WTC11 (cell line): ENCODE measurements around the gene AP3D1. TPM values are rescaled to one million over a fixed set of nuclear protein-coding genes. Genes with fewer than 3 reads are reported as not detected.

Source experiments
- ATAC-seq: fragments of 200-7000 bp; cut with Tn5 transposase; 2 replicates; pipeline ENCODE4 v1.10.0; 2021; ENCODE audit warnings: mild to moderate bottlenecking, moderate library complexity
- CTCF ChIA-PET: fragments of 300-600 bp; sonication (Branson Sonifier 250); formaldehyde crosslinking; loops from one replicate; lab custom pipeline; 2021; ENCODE audit warnings: antibody characterized with exemption; lab: Charles Lee
- POLR2A ChIA-PET: fragments of 350-600 bp; sonication (Branson Sonifier 250); formaldehyde crosslinking; loops from one replicate; lab custom pipeline; 2021; ENCODE audit warnings: antibody characterized with exemption; lab: Charles Lee
- DNase-seq: peaks from one replicate; pipeline ENCODE4 v3.0.0; 2021; ENCODE audit warnings: low spot score
- H3K27ac Mint-ChIP-seq: 2 replicates; pipeline ENCODE4 v1.8.0; 2021; ENCODE audit warnings: mixed read lengths
- H3K27me3 Mint-ChIP-seq: 2 replicates; pipeline ENCODE4 v1.8.0; 2021; ENCODE audit warnings: low read depth, mild to moderate bottlenecking, moderate library complexity, mixed read lengths
- H3K36me3 Mint-ChIP-seq: 2 replicates; pipeline ENCODE4 v1.8.0; 2021; ENCODE audit warnings: mixed read lengths
- H3K4me1 Mint-ChIP-seq: 2 replicates; pipeline ENCODE4 v1.8.0; 2022; ENCODE audit warnings: mixed read lengths
- H3K4me3 Mint-ChIP-seq: 2 replicates; pipeline ENCODE4 v1.8.0; 2021; ENCODE audit warnings: mild to moderate bottlenecking, moderate library complexity, mixed read lengths
- H3K9me3 Mint-ChIP-seq: 2 replicates; pipeline ENCODE4 v1.8.0; 2021; ENCODE audit warnings: mixed read lengths
- AFF4 ChIP-seq: sonication (generic); formaldehyde crosslinking; IDR thresholded peaks from 2 replicates; pipeline ENCODE4 v1.8.1; 2023; ENCODE audit warnings: mild to moderate bottlenecking, missing genetic modification reagents, borderline replicate concordance
- ARID4B ChIP-seq: sonication (generic); formaldehyde crosslinking; IDR thresholded peaks from 2 replicates; pipeline ENCODE4 v1.8.0; 2023; ENCODE audit warnings: missing genetic modification reagents, mild to moderate bottlenecking, borderline replicate concordance
- CBFB ChIP-seq: sonication (generic); formaldehyde crosslinking; IDR thresholded peaks from 2 replicates; pipeline ENCODE4 v1.8.1; 2022; ENCODE audit warnings: mild to moderate bottlenecking, low read depth, missing genetic modification reagents
- CREB1 ChIP-seq: sonication (generic); formaldehyde crosslinking; IDR thresholded peaks from 2 replicates; pipeline ENCODE4 v1.8.0; 2023; ENCODE audit warnings: mild to moderate bottlenecking, missing genetic modification reagents
- FOXP1 ChIP-seq: sonication (generic); formaldehyde crosslinking; IDR thresholded peaks from 2 replicates; pipeline ENCODE4 v1.8.0; 2022; ENCODE audit warnings: missing genetic modification reagents, mild to moderate bottlenecking, moderate library complexity, borderline replicate concordance
- GRHL2 ChIP-seq: fragments of 250-450 bp; sonication (Bioruptor Pico); IDR thresholded peaks from 2 replicates; pipeline ENCODE4 v1.8.0; 2022; ENCODE audit warnings: mild to moderate bottlenecking, moderate library complexity; ENCODE audit not compliant: insufficient replicate concordance, severe bottlenecking
- MXD4 ChIP-seq: fragments of 250-450 bp; sonication (Bioruptor Pico); IDR thresholded peaks from 2 replicates; pipeline ENCODE4 v1.8.0; 2021; ENCODE audit warnings: mild to moderate bottlenecking, moderate library complexity, borderline replicate concordance
- MYBL2 ChIP-seq: sonication (generic); formaldehyde crosslinking; IDR thresholded peaks from 2 replicates; pipeline ENCODE4 v1.8.1; 2023; ENCODE audit warnings: mild to moderate bottlenecking, moderate library complexity, missing genetic modification reagents
- RORB ChIP-seq: fragments of 250-450 bp; sonication (Bioruptor Pico); IDR thresholded peaks from 2 replicates; pipeline ENCODE4 v1.9.0; 2021; ENCODE audit warnings: mild to moderate bottlenecking
- TP53 ChIP-seq: sonication (generic); formaldehyde crosslinking; IDR thresholded peaks from 2 replicates; pipeline ENCODE4 v1.8.1; 2023; ENCODE audit warnings: mild to moderate bottlenecking, missing genetic modification reagents
- ZBTB21 ChIP-seq: sonication (generic); formaldehyde crosslinking; IDR thresholded peaks from 2 replicates; pipeline ENCODE4 v1.8.1; 2023; ENCODE audit warnings: mild to moderate bottlenecking, missing genetic modification reagents, borderline replicate concordance
- ZNF219 ChIP-seq: sonication (generic); formaldehyde crosslinking; IDR thresholded peaks from 2 replicates; pipeline ENCODE4 v1.8.0; 2023; ENCODE audit warnings: missing genetic modification reagents, mild to moderate bottlenecking, borderline replicate concordance
- ZNF317 ChIP-seq: sonication (generic); formaldehyde crosslinking; IDR thresholded peaks from 2 replicates; pipeline ENCODE4 v1.8.1; 2023; ENCODE audit warnings: low read depth, mild to moderate bottlenecking, moderate library complexity, missing genetic modification reagents, borderline replicate concordance
- ZNF532 ChIP-seq: fragments of 250-450 bp; sonication (Bioruptor Pico); IDR thresholded peaks from 2 replicates; pipeline ENCODE4 v1.9.0; 2021; ENCODE audit warnings: mild to moderate bottlenecking, borderline replicate concordance
- total RNA-seq: library from RNA; stranded (reverse); gene quantifications from 3 replicates; pipeline ENCODE4 v1.2.3, GENCODE V29; 2021
- TF ChIP-seq, protein P1 (sequence below): sonication (generic); formaldehyde crosslinking; IDR thresholded peaks from 2 replicates; pipeline ENCODE4 v1.8.1; 2022; ENCODE audit warnings: mild to moderate bottlenecking, moderate library complexity, missing genetic modification reagents
- TF ChIP-seq, protein P2 (sequence below): sonication (generic); formaldehyde crosslinking; IDR thresholded peaks from 2 replicates; pipeline ENCODE4 v1.8.1; 2023; ENCODE audit warnings: mild to moderate bottlenecking, missing genetic modification reagents, moderate library complexity

Gene AP3D1
- total RNA-seq, 1 experiment from 2014 or later = 190 TPM

DNA sequence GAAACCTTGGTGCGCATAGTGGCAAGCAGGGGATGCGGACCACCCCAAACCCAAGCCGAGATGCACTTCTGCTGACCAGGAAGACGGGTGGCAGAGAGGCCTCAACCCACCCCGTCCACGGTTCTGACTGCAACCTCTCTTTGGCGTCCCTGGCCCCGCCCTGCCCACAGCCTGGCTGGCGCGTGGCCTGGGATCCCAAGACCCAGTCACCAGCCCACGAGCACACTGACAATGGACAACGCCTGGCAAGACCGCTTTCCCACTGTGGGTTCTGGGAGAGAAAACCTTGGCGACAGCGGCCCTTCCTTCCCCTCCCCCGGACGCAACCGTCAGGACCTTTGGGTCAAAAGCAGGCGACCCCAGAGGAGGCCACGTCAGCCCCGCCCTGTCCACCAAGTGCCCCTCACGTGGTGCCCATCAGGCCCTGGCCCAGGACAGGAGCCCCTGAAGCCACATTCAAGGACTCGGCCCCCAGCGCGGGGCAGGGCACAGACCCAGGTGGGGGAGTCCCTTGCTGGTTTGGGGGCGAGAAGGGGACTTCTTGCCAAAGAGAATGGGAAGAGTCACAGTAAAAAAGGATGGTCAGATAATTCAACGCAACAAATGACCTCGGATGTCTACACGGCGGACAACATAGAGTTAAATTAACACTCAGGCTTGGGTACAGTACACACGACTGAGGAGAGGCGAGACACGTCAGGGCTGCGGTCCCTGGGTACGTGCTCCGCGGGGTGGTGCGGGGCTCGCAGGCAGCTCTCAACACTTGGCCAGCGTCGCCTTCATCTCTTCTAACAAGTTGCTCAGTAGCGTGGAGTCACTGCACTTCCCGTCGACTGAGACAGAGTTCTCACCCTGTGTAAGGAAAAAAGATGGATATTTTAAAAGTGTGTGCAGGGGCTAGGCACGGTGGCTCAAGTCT lies 49.7 kb downstream of the AP3D1 start:
- H3K4me1 Mint-ChIP-seq = no peaks in the 10 kb centered on the region; the same call in 1 of the 2 replicates
- no peaks in the 10 kb centered on the region for H3K27me3 Mint-ChIP-seq
- peak overlapping the region; percentile 49 for H3K27ac Mint-ChIP-seq
- H3K4me3 Mint-ChIP-seq = no peak overlapping the region
- CTCF ChIA-PET = no interaction called here
- ATAC-seq (no peak), DNase-seq (no peak)
- peaks cover 22% of the 10 kb centered on the region for H3K9me3 Mint-ChIP-seq
- H3K36me3 Mint-ChIP-seq = peaks cover 49% of the 10 kb centered on the region
- no peak for TF ChIP-seq FOXP1 (CRISPR knock-in tag)
- TF ChIP-seq ZBTB21 (CRISPR knock-in tag) = no peak
- no peak for TF ChIP-seq CBFB (CRISPR knock-in tag)
- TF ChIP-seq ZNF532 (CRISPR knock-in tag) = no peak
- no peak for TF ChIP-seq ARID4B (CRISPR knock-in tag)
- TF ChIP-seq MYBL2 (CRISPR knock-in tag) = no peak
- TF ChIP-seq, protein P1, sequence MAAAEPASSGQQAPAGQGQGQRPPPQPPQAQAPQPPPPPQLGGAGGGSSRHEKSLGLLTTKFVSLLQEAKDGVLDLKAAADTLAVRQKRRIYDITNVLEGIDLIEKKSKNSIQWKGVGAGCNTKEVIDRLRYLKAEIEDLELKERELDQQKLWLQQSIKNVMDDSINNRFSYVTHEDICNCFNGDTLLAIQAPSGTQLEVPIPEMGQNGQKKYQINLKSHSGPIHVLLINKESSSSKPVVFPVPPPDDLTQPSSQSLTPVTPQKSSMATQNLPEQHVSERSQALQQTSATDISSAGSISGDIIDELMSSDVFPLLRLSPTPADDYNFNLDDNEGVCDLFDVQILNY (CRISPR knock-in tag) = no peak
- TF ChIP-seq TP53 = no peak
- TF ChIP-seq, protein P2, sequence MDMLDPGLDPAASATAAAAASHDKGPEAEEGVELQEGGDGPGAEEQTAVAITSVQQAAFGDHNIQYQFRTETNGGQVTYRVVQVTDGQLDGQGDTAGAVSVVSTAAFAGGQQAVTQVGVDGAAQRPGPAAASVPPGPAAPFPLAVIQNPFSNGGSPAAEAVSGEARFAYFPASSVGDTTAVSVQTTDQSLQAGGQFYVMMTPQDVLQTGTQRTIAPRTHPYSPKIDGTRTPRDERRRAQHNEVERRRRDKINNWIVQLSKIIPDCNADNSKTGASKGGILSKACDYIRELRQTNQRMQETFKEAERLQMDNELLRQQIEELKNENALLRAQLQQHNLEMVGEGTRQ = no peak
- TF ChIP-seq RORB (CRISPR knock-in tag) = no peak
- TF ChIP-seq ZNF219 = no peak
- TF ChIP-seq CREB1 (CRISPR knock-in tag) = no peak
- TF ChIP-seq MXD4 (CRISPR knock-in tag) = no peak
- no peak for TF ChIP-seq AFF4 (CRISPR knock-in tag)
- no peak for TF ChIP-seq GRHL2 (CRISPR knock-in tag)
- no peak for TF ChIP-seq ZNF317 (CRISPR knock-in tag)
- POLR2A ChIA-PET = no interaction called here
